NCI-H2196 treated with DMSO at 0.1 percent for 48 hours (cell line): ENCODE data around the gene SEPTIN1.
"Not testable (repeated sequence)": the region's sequence is repeated elsewhere in the genome, so short reads cannot be mapped to it uniquely, and the experiment has no call there.

Experiments used
- DNase-seq: peaks from one replicate; lab custom pipeline; 2025; ENCODE audit not compliant: unreplicated experiment; lab: John Stamatoyannopoulos, UW

Gene SEPTIN1

GRCh38 chr16:30358577-30358936 lies 23.8 kb downstream of the SEPTIN1 start:
- DNase-seq, result no peak

GRCh38 chr16:30357715-30358576 lies 24.4 kb downstream of the SEPTIN1 start:
- no peak for DNase-seq

- DNase-seq, result no peak
Observed at GRCh38 chr16:30357085-30357714, 25.2 kb downstream of the SEPTIN1 start.

GRCh38 chr16:30356401-30357084 lies 25.8 kb downstream of the SEPTIN1 start:
- DNase-seq, result peak; percentile 70

- no peak for DNase-seq
Observed at GRCh38 chr16:30355954-30356308, 26.4 kb downstream of the SEPTIN1 start.

- DNase-seq, result peak; percentile 97
Observed at GRCh38 chr16:30355144-30355953, 27.0 kb downstream of the SEPTIN1 start, which contains the start of gene CD2BP2. Gene CD2BP2, minus strand, starts transcription at chr16:30355308. Its CDS starts 627 bp downstream, at chr16:30354681.

GRCh38 chr16:30354423-30355143 lies 27.8 kb downstream of the SEPTIN1 start:
- DNase-seq, result no peak

GRCh38 chr16:30353438-30354129 lies 28.8 kb downstream of the SEPTIN1 start:
- DNase-seq, result no peak

GRCh38 chr16:30352488-30353401 lies 29.6 kb downstream of the SEPTIN1 start:
- no peak for DNase-seq

- DNase-seq, result peak; percentile 43
Observed at GRCh38 chr16:30351586-30352419, 30.6 kb downstream of the SEPTIN1 start.

GRCh38 chr16:30351001-30351441 lies 31.3 kb downstream of the SEPTIN1 start:
- DNase-seq, result no peak

GRCh38 chr16:30350134-30350871 lies 32.1 kb downstream of the SEPTIN1 start:
- no peak for DNase-seq

- no peak for DNase-seq
Observed at GRCh38 chr16:30349675-30350074, 32.7 kb downstream of the SEPTIN1 start.

- DNase-seq, result no peak
Observed at GRCh38 chr16:30348929-30349328, 33.4 kb downstream of the SEPTIN1 start.

GRCh38 chr16:30348113-30348512 lies 34.2 kb downstream of the SEPTIN1 start:
- DNase-seq, result no peak

- no peak for DNase-seq
Observed at GRCh38 chr16:30346286-30346685, 36.1 kb downstream of the SEPTIN1 start.

GRCh38 chr16:30343491-30343820 lies 38.9 kb downstream of the SEPTIN1 start:
- DNase-seq, result not testable (repeated sequence)
